A172 (cell line): Measurements from ENCODE around the gene MAPK1. TPM values are rescaled to one million over a fixed set of nuclear protein-coding genes. Genes with fewer than 3 reads are reported as not detected.
A peak's percentile ranks its signal among the peaks of the same experiment; 100 is the strongest.
"Not testable (repeated sequence)": the region's sequence is repeated elsewhere in the genome, so short reads cannot be mapped to it uniquely, and the experiment has no call there.

Experiments
- DNase-seq: peaks from one replicate; pipeline ENCODE4 v3.0.0-alpha.2; 2015; ENCODE audit warnings: low spot score
- total RNA-seq: library from RNA; depleted of rRNA; stranded (reverse); fragments of >200 nt; shearing (Covaris generic); gene quantifications from 2 replicates; pipeline ENCODE4 v1.2.3, GENCODE V29; 2014

The MAPK1 gene
- total RNA-seq, 1 experiment from 2014 or later, result 41.2 TPM

- no peak for DNase-seq
These were observed 48.8 kb downstream of the MAPK1 start for GRCh38 chr22:21818487-21819182.

GRCh38 chr22:21817497-21817853 lies 50.0 kb downstream of the MAPK1 start:
- DNase-seq, result not testable (repeated sequence)

GRCh38 chr22:21816787-21817496 lies 50.5 kb downstream of the MAPK1 start:
- DNase-seq, result peak; percentile 57

- DNase-seq, result no peak
These were observed 51.0 kb downstream of the MAPK1 start for GRCh38 chr22:21816472-21816786.

GRCh38 chr22:21815958-21816357 lies 51.5 kb downstream of the MAPK1 start:
- no peak for DNase-seq

- DNase-seq, result no peak
These were observed 52.1 kb downstream of the MAPK1 start for GRCh38 chr22:21815357-21815756.

- DNase-seq, result no peak
These were observed 55.5 kb downstream of the MAPK1 start for GRCh38 chr22:21811982-21812381.

- no peak for DNase-seq
These were observed 59.6 kb downstream of the MAPK1 start for GRCh38 chr22:21807544-21808529.

- not testable (repeated sequence) for DNase-seq
These were observed 62.1 kb downstream of the MAPK1 start for GRCh38 chr22:21805325-21805724.

GRCh38 chr22:21803811-21804249 lies 63.6 kb downstream of the MAPK1 start:
- DNase-seq, result no peak

GRCh38 chr22:21802673-21803072 lies 64.8 kb downstream of the MAPK1 start:
- no peak for DNase-seq

- no peak for DNase-seq
These were observed 65.4 kb downstream of the MAPK1 start for GRCh38 chr22:21802056-21802455.

GRCh38 chr22:21801304-21801644 lies 66.2 kb downstream of the MAPK1 start:
- not testable (repeated sequence) for DNase-seq

GRCh38 chr22:21800552-21801303 lies 66.7 kb downstream of the MAPK1 start:
- DNase-seq, result no peak

- no peak for DNase-seq
These were observed 69.8 kb downstream of the MAPK1 start for GRCh38 chr22:21797444-21798221.

- no peak for DNase-seq
These were observed 70.6 kb downstream of the MAPK1 start for GRCh38 chr22:21796863-21797262.

GRCh38 chr22:21796231-21796630 lies 71.2 kb downstream of the MAPK1 start:
- DNase-seq, result no peak

GRCh38 chr22:21793716-21794115 lies 73.7 kb downstream of the MAPK1 start:
- DNase-seq, result not testable (repeated sequence)

- DNase-seq, result no peak
These were observed 75.5 kb downstream of the MAPK1 start for GRCh38 chr22:21791635-21792625.
